Gastroesophageal sphincter (tissue), 4 donors: ENCODE data around the gene GLCCI1. TPM values are rescaled to one million over a fixed set of nuclear protein-coding genes. Genes with fewer than 3 reads are reported as not detected.

ENCODE experiments used
- ATAC-seq: fragments of 150-250 bp; one replicate; pipeline ENCODE4 v1.9.1; 2016; ENCODE audit warnings: mild to moderate bottlenecking, moderate library complexity
- H3K27ac ChIP-seq, 4 donors: fragments of 200-600 bp; sonication (generic) in 3 of 4; 1 replicate in 3 of 4; 2 replicates in 1 of 4; pipeline ENCODE4 v1.5.1; 2016 to 2019
- H3K27me3 ChIP-seq: fragments of 200-600 bp; sonication (generic); one replicate; pipeline ENCODE4 v1.5.1; 2019
- H3K36me3 ChIP-seq, 2 donors: fragments of 200-600 bp; sonication (generic); one replicate each; pipeline ENCODE4 v1.5.1; 2019; ENCODE audit warnings: control low read depth in 1 of 2
- H3K4me1 ChIP-seq, 3 donors: fragments of 200-600 bp; sonication (generic); 1 replicate in 2 of 3; 2 replicates in 1 of 3; pipeline ENCODE4 v1.5.1; 2016 to 2019; ENCODE audit warnings: control low read depth in 2 of 3
- H3K4me3 ChIP-seq, 2 donors: fragments of 200-600 bp; sonication (generic); one replicate each; pipeline ENCODE4 v1.5.1; 2019; ENCODE audit warnings: mild to moderate bottlenecking in 1 of 2, moderate library complexity in 1 of 2
- H3K9me3 ChIP-seq, 3 donors: fragments of 200-600 bp; sonication (generic); one replicate each; pipeline ENCODE4 v1.5.1; 2017 to 2019; ENCODE audit warnings: control low read depth in 2 of 3
- CTCF ChIP-seq, 4 experiments: fragments of 200-600 bp in 2 of 4; fragments of 450-650 bp in 2 of 4; sonication (generic) in 1 of 4; IDR thresholded peaks; one replicate each; pipeline ENCODE4 v1.5.1; 2017 to 2019; ENCODE audit warnings: antibody characterized with exemption in 4 of 4, mild to moderate bottlenecking in 2 of 4, moderate library complexity in 2 of 4
- EP300 ChIP-seq: sonication (generic); formaldehyde crosslinking; IDR thresholded peaks from one replicate; pipeline ENCODE4 v1.6.1; 2017; ENCODE audit warnings: antibody characterized with exemption, mild to moderate bottlenecking
- POLR2A ChIP-seq, 2 donors: fragments of 450-650 bp; IDR thresholded peaks; one replicate each; pipeline ENCODE4 v1.6.1; 2017; ENCODE audit warnings: antibody characterized with exemption in 2 of 2, mild to moderate bottlenecking in 2 of 2, moderate library complexity in 1 of 2
- POLR2AphosphoS5 ChIP-seq: sonication (generic); formaldehyde crosslinking; IDR thresholded peaks from one replicate; pipeline ENCODE4 v1.6.1; 2017; ENCODE audit warnings: antibody characterized with exemption
- WGBS, 2 donors: methylation state at CpG; one replicate each; pipeline ENCODE4 v1.1.5; 2018; ENCODE audit warnings: low coverage in 1 of 2; 5-methylcytosine and 5-hydroxymethylcytosine counted together
- total RNA-seq, 4 donors: library from RNA; depleted of rRNA; stranded (reverse); fragments of >200 nt; gene quantifications; one replicate each; pipeline ENCODE4 v1.1.0, GENCODE V29; 2016

Gene GLCCI1
- total RNA-seq, 4 donors from 2014 or later, result 2.8 to 16.7 (median 5.2) TPM

DNA sequence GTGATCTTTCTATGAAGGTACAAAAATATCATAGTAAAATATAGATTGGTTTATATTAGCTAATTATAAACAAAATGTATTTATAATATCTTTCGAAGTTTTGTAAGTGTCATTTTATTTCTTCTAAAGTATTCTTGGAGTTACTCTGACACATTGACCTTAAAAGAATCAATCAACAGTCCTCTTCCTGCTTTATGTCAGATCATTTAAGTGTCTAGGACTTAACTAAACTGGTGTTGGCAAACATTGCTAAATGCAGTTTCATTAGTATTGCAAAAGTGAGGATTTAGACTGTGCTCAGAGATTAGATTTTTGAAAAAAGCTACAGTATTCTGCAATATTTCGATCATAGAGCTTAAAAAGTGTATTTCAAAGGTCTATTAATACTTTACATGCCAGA is 10.3 kb downstream of the GLCCI1 start:
- no peaks in the 10 kb centered on the region for H3K36me3 ChIP-seq
- no peak overlapping the region for H3K27ac ChIP-seq
- TF ChIP-seq POLR2AphosphoS5, result no peak
- TF ChIP-seq POLR2A (IDR thresholded peaks at IDR 0.05), result no peak
- no peak for TF ChIP-seq EP300
- no peak for TF ChIP-seq CTCF (IDR thresholded peaks at IDR 0.05)
- no peaks in the 10 kb centered on the region for H3K9me3 ChIP-seq
- H3K27me3 ChIP-seq, result no peaks in the 10 kb centered on the region
- H3K4me3 ChIP-seq, result no peak overlapping the region
- peaks cover 0 to 10% (median 2%) of the 10 kb centered on the region in 3 donors for H3K4me1 ChIP-seq
- ATAC-seq, result no peak
- WGBS, 2 donors, result 45 to 61% methylated on average over 2 of the region's 2 CpGs

DNA sequence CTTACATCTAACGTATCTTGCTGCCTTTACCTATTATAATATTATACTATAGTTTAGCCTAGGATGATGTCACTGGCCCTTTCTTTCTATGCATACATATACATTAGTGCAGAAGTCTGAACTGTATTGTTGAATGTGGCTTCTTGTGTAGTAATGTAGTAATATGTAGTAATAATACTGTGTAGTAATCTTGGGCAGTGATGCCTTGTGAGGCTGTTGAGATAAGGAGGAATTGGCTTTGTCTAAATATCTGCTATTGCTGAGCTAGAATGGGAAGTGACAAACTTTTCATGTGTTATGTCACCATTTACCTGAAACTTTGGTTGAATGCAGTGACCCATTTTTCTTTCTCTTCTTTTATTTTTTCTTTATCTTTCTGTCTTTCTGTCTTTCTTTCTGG is 11.0 kb downstream of the GLCCI1 start:
- Histone ChIP-seq H3K9me3 (no peaks in the 10 kb centered on the region), H3K4me3 (no peak overlapping the region), H3K36me3 (no peaks in the 10 kb centered on the region), H3K27me3 (no peaks in the 10 kb centered on the region), H3K27ac (no peak overlapping the region), H3K4me1 (peaks cover 0 to 10% (median 2%) of the 10 kb centered on the region in 3 donors)
- TF ChIP-seq POLR2A (IDR thresholded peaks at IDR 0.05) (no peak), EP300 (no peak), CTCF (IDR thresholded peaks at IDR 0.05) (no peak), POLR2AphosphoS5 (no peak)
- 92 to 100% methylated on average over 1 of the region's 1 CpG for WGBS, 2 donors
- no peak for ATAC-seq

DNA sequence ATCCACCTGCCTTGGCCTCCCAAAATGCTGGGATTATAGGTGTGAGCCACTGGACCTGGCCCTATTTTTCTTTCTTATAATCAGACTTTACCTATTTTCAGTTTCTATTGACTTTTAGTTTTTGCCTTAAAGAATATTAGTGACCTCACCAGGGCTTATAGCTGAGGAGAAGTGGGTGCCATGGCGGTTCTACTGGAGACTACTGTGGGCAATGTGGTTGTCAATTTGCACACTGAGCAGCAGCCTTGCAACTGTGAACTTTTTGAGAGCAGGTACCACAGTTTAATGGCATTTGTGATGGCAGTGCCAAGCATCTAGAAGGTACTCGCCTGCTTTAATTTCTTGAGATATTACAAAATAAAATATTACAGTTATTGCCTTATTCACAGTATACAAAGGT is 11.5 kb downstream of the GLCCI1 start:
- TF ChIP-seq CTCF (IDR thresholded peaks at IDR 0.05) (no peak), EP300 (no peak), POLR2A (IDR thresholded peaks at IDR 0.05) (no peak), POLR2AphosphoS5 (no peak)
- no peak overlapping the region for H3K27ac ChIP-seq
- no peaks in the 10 kb centered on the region for H3K27me3 ChIP-seq
- no peak overlapping the region for H3K4me3 ChIP-seq
- no peak for ATAC-seq
- no peaks in the 10 kb centered on the region for H3K9me3 ChIP-seq
- peaks cover 0 to 10% (median 2%) of the 10 kb centered on the region in 3 donors for H3K4me1 ChIP-seq
- WGBS, 2 donors, result 89 to 94% methylated on average over 2 of the region's 2 CpGs
- H3K36me3 ChIP-seq, result no peaks in the 10 kb centered on the region

DNA sequence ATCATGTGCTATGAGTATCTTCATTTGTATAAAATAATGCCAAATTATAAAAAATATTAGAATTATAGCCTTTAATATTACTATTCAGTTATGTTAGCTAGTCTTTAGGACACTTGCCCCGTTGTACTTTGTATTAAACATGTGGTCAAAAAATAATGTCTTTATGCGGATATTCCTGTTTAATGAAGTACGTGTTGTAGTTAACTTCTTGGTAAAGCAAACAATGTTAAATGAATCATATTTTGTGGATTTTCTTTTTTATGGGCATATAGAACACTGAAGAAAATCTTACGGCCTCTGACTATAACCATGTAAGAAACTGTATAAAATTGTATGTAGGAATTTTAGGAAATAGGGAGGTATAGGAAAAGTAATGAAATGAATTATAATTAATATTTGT is 14.3 kb downstream of the GLCCI1 start:
- no peak overlapping the region for H3K27ac ChIP-seq
- TF ChIP-seq EP300 (no peak), POLR2A (IDR thresholded peaks at IDR 0.05) (no peak), CTCF (IDR thresholded peaks at IDR 0.05) (no peak), POLR2AphosphoS5 (no peak)
- H3K9me3 ChIP-seq, result no peaks in the 10 kb centered on the region
- no peaks in the 10 kb centered on the region for H3K27me3 ChIP-seq
- 92 to 98% methylated on average over 4 of the region's 4 CpGs for WGBS, 2 donors
- H3K4me3 ChIP-seq, result no peak overlapping the region
- peaks cover 0 to 5% (median 0%) of the 10 kb centered on the region in 3 donors for H3K4me1 ChIP-seq
- no peaks in the 10 kb centered on the region for H3K36me3 ChIP-seq
- no peak for ATAC-seq

GRCh38 chr7:7984424-7984823 is 15.8 kb downstream of the GLCCI1 start:
- Histone ChIP-seq H3K9me3 (no peaks in the 10 kb centered on the region), H3K27me3 (no peaks in the 10 kb centered on the region), H3K4me1 (peaks cover 0 to 2% (median 0%) of the 10 kb centered on the region in 3 donors), H3K4me3 (no peak overlapping the region), H3K36me3 (no peaks in the 10 kb centered on the region), H3K27ac (no peak overlapping the region)
- WGBS, 2 donors, result 59 to 65% methylated on average over 3 of the region's 3 CpGs
- TF ChIP-seq EP300 (no peak), CTCF (IDR thresholded peaks at IDR 0.05) (no peak), POLR2AphosphoS5 (no peak), POLR2A (IDR thresholded peaks at IDR 0.05) (no peak)
- no peak for ATAC-seq
